ENCODE results near the gene UNK. TPM values are rescaled to one million over a fixed set of nuclear protein-coding genes. Genes with fewer than 3 reads are reported as not detected.

Gene UNK
- total RNA-seq, 4 donors from 2014 or later, result 32.5 to 61.4 (median 47.9) TPM

DNA sequence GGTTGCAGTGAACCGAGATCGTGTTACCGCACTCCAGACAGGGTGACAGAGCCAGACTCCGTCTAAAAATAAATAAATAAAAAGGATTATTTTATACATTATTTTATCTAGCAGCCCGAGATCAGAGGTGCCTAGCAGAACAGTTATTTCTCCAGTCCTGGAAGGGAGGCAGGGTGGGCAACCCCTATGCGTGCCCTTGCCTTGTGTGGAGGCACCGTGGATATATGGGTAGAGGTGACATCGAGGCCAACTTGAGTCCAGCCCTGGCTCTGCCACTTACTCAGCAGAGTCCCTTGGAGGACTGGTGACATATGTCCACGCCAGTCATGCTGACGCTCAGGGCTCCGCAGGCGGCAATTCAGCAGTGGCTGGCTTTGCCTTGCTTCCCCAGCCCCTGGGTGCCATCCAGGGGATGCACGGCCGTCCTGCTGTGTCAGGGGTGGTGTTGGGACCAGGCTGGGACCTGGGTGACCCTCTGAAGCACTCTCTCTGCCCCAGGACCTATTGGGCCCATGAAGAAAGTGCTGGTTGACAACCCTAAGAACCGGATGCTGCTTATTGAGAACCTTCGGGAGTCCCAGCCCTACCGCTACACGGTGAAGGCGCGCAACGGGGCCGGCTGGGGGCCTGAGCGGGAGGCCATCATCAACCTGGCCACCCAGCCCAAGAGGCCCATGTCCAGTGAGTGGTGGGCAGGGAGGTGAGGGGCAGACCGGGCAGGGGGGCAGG is 32.8 kb upstream of the UNK start:
- Histone ChIP-seq H3K4me1 (peaks cover 15 to 30% of the 10 kb centered on the region in 2 donors), H3K4me3 (replicated peaks in 1 of 3) (no peak overlapping the region), H3K27me3 (no peaks in the 10 kb centered on the region), H3K27ac (no peak overlapping the region), H3K9me3 (no peaks in the 10 kb centered on the region), H3K36me3 (no peaks in the 10 kb centered on the region)
- TF ChIP-seq CTCF (IDR thresholded peaks at IDR 0.05) (no peak), POLR2A (IDR thresholded peaks at IDR 0.05) (no peak)
- intact Hi-C loops (cut with DNase I), result loop anchor here (5.0 kb wide), 1 partner anchor 120 kb away; the partner anchor contains the start of gene SMIM5
- no peak for DNase-seq
- WGBS, 2 donors, result 79 to 86% methylated on average over 9 to 23 of the region's 24 CpGs

GRCh38 chr17:75752405-75752709 is 32.2 kb upstream of the UNK start:
- TF ChIP-seq CTCF (IDR thresholded peaks at IDR 0.05) (no peak), POLR2A (IDR thresholded peaks at IDR 0.05) (no peak)
- no peak for DNase-seq
- no peaks in the 10 kb centered on the region for H3K27me3 ChIP-seq
- WGBS, 2 donors, result 86 to 91% methylated on average over 8 to 10 of the region's 10 CpGs
- no peak overlapping the region for H3K27ac ChIP-seq
- no peaks in the 10 kb centered on the region for H3K36me3 ChIP-seq
- peaks cover 15 to 30% of the 10 kb centered on the region in 2 donors for H3K4me1 ChIP-seq
- H3K9me3 ChIP-seq, result no peaks in the 10 kb centered on the region
- intact Hi-C loops (cut with DNase I), result loop anchor here (5.0 kb wide), 1 partner anchor 120 kb away; the partner anchor contains the start of gene SMIM5
- no peak overlapping the region for H3K4me3 ChIP-seq (replicated peaks in 1 of 3)

- TF ChIP-seq POLR2A (IDR thresholded peaks at IDR 0.05) (no peak), CTCF (IDR thresholded peaks at IDR 0.05) (no peak)
- H3K4me1 ChIP-seq, result peaks cover 15 to 25% of the 10 kb centered on the region in 2 donors
- 74 to 81% methylated on average over 14 to 16 of the region's 19 CpGs for WGBS, 2 donors
- H3K9me3 ChIP-seq, result no peaks in the 10 kb centered on the region
- peaks cover 0 to 1% of the 10 kb centered on the region in 2 donors for H3K36me3 ChIP-seq
- H3K27me3 ChIP-seq, result no peaks in the 10 kb centered on the region
- H3K4me3 ChIP-seq (replicated peaks in 1 of 3), result peak overlapping the region in 1 of 3 donors; percentile 30
- peak overlapping the region in 1 of 3 donors; percentile 53 for H3K27ac ChIP-seq
- intact Hi-C loops (cut with DNase I), result loop anchor here (5.0 kb wide), 1 partner anchor 121 kb away; the partner anchor contains the start of gene SMIM5
- no peak for DNase-seq
These were observed 31.6 kb upstream of the UNK start for GRCh38 chr17:75752802-75753513.

DNA sequence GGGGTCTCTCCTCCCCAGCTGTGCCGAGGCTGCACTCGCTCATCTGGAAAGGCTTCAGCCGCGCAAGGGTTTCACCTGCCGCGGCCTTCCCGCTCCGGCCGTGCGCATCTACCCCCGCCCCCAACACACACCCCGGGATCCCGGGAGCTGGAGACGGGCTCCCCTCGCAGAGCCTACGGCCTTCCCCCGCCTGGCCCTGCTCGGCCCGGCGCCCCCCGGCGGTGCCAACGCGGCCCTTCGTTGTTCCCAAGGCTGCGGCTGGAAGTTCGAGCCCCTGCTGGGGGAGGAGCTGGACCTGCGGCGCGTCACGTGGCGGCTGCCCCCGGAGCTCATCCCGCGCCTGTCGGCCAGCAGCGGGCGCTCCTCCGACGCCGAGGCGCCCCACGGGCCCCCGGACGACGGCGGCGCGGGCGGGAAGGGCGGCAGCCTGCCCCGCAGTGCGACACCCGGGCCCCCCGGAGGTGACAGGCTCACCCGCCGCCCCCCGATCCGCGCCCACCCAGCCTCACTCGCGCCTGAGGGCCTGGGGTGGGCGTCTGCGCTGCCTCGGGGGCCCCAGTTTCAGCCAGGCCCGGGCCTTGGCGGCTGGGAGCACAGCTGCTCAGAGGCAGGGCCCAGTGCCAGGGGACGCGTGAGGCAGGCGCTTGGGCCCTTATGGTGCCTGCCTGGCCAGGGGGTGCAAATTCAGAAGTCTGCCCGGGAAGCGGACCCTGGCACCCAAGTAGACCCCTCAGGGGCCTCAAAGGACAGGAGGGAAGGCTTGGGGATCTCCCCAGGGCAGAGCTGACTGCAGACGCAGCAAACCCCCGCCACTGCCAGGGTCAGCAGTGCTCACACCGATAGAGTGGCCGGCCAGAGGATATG is 30.9 kb upstream of the UNK start:
- no peaks in the 10 kb centered on the region for H3K27me3 ChIP-seq
- intact Hi-C loops (cut with DNase I), result loop anchor here (5.0 kb wide), 1 partner anchor 121 kb away; the partner anchor contains the start of gene SMIM5
- H3K27ac ChIP-seq, result peak overlapping the region in 2 of 3 donors; percentile 45 to 53
- no peaks in the 10 kb centered on the region for H3K9me3 ChIP-seq
- H3K4me1 ChIP-seq, result peaks cover 15 to 22% of the 10 kb centered on the region in 2 donors
- DNase-seq, result peak; percentile 67 to 68
- TF ChIP-seq CTCF (IDR thresholded peaks at IDR 0.05) (peak in 4 of 6 experiments; percentile 22 to 82 (median 64)), POLR2A (IDR thresholded peaks at IDR 0.05) (no peak)
- peaks cover 0 to 3% of the 10 kb centered on the region in 2 donors for H3K36me3 ChIP-seq
- WGBS, 2 donors, result 0 to 12% methylated on average over 3 to 23 of the region's 76 CpGs
- H3K4me3 ChIP-seq (replicated peaks in 1 of 3), result peak overlapping the region in 1 of 3 donors; percentile 30
